A549 treated with AZD9567 at 1 μM for 4 hours (cell line): ENCODE results near the gene PLD3. TPM values are rescaled to one million over a fixed set of nuclear protein-coding genes. Genes with fewer than 3 reads are reported as not detected.

Experiments used
- total RNA-seq: library from RNA; stranded (reverse); fragments of 200-300 nt; extraction: Qiagen RNA extraction; gene quantifications from 5 replicates; pipeline ENCODE4 v1.2.3, GENCODE V29; 2022; ENCODE audit not compliant: insufficient read depth

Gene PLD3, protein sequence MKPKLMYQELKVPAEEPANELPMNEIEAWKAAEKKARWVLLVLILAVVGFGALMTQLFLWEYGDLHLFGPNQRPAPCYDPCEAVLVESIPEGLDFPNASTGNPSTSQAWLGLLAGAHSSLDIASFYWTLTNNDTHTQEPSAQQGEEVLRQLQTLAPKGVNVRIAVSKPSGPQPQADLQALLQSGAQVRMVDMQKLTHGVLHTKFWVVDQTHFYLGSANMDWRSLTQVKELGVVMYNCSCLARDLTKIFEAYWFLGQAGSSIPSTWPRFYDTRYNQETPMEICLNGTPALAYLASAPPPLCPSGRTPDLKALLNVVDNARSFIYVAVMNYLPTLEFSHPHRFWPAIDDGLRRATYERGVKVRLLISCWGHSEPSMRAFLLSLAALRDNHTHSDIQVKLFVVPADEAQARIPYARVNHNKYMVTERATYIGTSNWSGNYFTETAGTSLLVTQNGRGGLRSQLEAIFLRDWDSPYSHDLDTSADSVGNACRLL
- 263 to 323 TPM (median 272 TPM) in 5 replicates for total RNA-seq

DNA sequence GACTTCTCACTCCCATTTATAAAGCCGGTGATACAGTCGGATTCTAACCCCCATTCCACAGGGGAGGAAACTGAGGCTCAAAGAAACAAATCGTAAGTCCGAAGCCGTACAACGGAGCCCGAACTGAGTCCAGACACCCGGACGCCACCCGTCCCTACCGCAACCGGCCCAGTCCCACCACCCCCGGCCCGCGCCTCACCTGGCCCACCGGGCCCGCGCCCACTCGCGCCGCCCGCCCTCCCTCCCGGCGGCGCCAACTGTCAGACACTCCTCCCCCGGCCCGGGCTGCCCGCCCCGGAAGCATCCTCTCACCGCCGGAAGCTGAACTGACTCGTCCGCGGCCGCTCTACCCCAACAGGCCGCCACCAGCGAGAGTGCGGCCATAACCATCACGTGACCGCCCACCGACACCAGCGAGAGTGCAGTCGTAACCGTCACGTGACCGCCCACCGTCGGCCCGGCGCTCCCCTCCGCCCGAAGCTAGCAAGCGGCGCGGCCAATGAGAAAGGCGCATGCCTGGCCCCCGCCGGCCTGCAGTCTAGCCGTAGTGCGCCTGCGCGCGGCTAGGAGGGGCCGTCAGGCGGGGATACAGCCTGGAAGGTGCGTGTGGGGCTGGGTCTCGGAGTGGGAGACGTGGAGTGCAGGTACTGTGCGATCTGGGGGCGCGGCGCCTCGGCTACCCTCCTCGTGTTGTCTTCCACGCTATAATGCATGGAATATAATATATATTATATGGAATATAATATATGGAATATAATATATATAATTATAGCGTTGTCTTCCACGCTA lies at the start of gene PLD3, which contains the start of gene C19orf47:
PLD3 (plus strand) TSS at position 571 of the 789 bp plus-strand sequence. CDS start 17,789 bp downstream, outside the sequence.
C19orf47 (minus strand) TSS at position 273 of the 789 bp plus-strand sequence. CDS start 6,540 bp downstream, outside the sequence.

DNA sequence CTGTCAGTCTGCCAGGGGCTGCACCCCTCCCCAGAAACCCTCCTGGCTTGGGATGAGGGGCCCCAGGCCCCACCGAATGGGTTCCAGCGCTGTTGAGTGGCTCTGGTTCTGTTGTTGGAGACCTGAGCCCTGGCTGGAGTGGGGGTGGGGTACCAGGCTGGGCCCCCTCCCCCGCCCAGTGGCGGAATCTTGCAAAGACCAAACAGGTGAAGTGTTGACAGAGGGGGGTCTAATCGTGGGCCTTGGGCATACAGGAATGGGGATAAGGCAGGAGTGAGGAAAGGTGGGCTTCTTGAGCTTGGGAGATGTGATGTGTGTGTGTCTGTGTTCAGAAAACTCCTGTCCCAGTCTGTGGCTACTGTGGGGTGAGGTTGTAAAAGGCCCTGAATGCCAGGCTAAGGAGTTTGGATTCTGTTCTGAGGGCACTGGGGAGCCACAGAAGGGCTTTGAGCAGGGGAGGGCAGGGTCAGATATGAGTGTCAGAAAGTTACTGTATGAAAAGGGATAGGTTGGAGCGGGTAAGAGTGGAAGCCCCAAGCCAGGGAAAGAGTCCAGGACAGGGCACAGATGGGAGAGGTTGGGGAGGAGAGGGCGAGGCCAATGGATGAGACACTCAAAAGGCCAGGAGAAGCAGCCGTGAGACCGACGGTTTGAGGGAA lies 41.7 kb downstream of the PLD3 start, which contains the start of gene HIPK4:
HIPK4 (minus strand) TSS at position 98 of the 659 bp plus-strand sequence. CDS start 279 bp downstream, outside the sequence.

DNA sequence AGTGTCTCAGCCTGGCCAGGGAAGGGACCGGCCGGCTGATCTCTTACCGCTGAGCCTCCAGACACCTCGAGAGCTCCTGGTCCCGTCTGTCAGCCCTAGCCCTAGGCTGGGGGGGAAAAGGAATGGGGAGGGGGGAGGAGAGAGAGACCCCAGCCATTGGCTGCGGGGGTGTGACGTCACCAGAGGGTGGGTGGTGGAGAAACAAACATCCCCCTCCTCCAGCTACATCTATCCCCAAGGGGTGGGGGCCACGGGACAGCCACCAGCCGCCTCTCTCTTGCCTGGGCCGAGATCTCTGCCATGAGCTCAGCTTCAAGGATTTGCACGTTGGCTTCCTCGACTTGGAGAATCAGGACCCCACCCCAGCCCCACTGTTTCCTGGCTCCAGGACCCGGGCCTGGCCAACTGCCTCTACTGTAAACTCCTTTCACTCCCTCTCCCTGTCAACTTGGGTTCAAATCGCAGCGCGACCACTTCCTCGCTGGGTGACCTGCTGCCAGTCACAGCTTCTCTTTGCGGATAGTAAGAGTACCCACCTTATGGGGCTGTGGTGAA lies 64.9 kb downstream of the PLD3 start, which contains the start of gene PRX:
PRX (minus strand) TSS at position 88 of the 555 bp plus-strand sequence. CDS start 5,446 bp downstream, outside the sequence.

DNA sequence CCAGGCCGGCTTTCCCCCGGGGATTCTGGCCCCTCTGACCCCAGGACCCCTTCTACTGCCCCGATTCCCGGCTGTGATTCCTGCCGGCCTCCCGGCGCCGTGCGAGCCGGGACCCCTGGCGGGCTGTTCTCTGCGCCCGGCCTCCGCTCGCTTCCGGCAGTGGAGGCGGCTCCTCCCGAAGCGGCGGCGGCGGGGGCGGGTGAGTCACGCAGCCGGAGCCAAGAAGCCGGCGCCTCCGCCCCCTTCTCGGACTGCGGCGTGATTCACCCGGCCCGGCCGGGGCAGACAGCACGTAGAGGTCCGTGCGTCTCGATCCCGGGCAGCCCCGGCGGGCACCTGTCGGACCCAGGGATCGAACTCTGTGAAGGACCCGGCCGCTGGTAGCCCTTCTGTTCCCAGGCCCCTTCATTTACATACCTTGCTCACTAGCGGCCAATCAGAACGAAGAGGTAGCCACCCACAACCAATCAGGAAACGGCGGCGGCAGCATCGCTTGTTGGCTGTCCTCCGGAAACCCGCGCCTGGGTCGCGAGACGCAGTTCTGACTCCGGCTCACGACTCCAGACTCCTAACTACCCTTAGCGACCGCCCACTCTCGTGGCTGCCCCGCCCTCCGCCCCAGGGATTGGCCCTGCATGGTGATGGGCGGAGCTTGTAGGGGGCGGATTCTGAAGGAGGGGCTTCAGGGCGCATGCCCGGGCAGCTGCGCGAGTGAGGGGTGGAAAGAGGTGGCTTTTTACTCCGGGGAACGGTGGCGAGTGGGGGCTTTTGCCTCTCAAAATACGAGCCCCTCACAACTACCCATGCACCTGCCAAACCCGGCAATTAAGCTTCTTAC lies 77.2 kb downstream of the PLD3 start, which contains the start of gene SERTAD1:
SERTAD1 (minus strand) TSS at position 543 of the 838 bp plus-strand sequence. CDS start 2,446 bp downstream, outside the sequence.

Other genes with a start within 250 kb of the PLD3 start
- 5.7 to 13.7 TPM (median 12.8 TPM) in 5 replicates for gene MAP3K10, start 157.3 kb upstream of the PLD3 start, total RNA-seq
- 0.37 to 0.94 TPM (median 0.56 TPM) in 4 of 5 replicates, not detected in the other for gene TTC9B, start 130.3 kb upstream of the PLD3 start, total RNA-seq
- gene CCNP, start 122.0 kb upstream of the PLD3 start, total RNA-seq: 0.11 to 0.31 TPM (median 0.22 TPM) in 4 of 5 replicates, not detected in the other
- gene AKT2, start 63.4 kb upstream of the PLD3 start, total RNA-seq: 124 to 171 TPM (median 166 TPM) in 5 replicates
- gene C19orf47, start 298 bp upstream of the PLD3 start, total RNA-seq: 32.0 to 59.7 TPM (median 33.8 TPM) in 5 replicates
- gene HIPK4, start 41.5 kb downstream of the PLD3 start, total RNA-seq: 0.27 to 0.35 TPM (median 0.31 TPM) in 4 of 5 replicates, not detected in the other
- gene PRX, start 64.7 kb downstream of the PLD3 start, total RNA-seq: 1.4 to 1.6 TPM (median 1.5 TPM) in 5 replicates
- 24.0 to 53.9 TPM (median 42.9 TPM) in 5 replicates for gene SERTAD1, start 77.3 kb downstream of the PLD3 start, total RNA-seq
- 25.6 to 45.7 TPM (median 37.6 TPM) in 5 replicates for gene SERTAD3, start 95.6 kb downstream of the PLD3 start, total RNA-seq
- gene BLVRB, start 117.0 kb downstream of the PLD3 start, total RNA-seq: 240 to 363 TPM (median 318 TPM) in 5 replicates
- 0.32 to 0.72 TPM (median 0.52 TPM) in 5 replicates for gene SPTBN4, start 118.3 kb downstream of the PLD3 start, total RNA-seq
- 125 to 139 TPM (median 133 TPM) in 5 replicates for gene SHKBP1, start 228.2 kb downstream of the PLD3 start, total RNA-seq